Smooth muscle cell (in vitro differentiated cells): ENCODE results near the gene LMNTD1. TPM values are rescaled to one million over a fixed set of nuclear protein-coding genes. Genes with fewer than 3 reads are reported as not detected.
A peak's percentile ranks its signal among the peaks of the same experiment; 100 is the strongest.

Source experiments
- DNase-seq: peaks from one replicate; lab custom pipeline; 2025; ENCODE audit not compliant: unreplicated experiment; lab: John Stamatoyannopoulos, UW
- H2AFZ ChIP-seq: fragments of 200-600 bp; sonication (generic); 2 replicates; pipeline ENCODE4 v1.6.0; 2016; ENCODE audit warnings: antibody characterized with exemption, low read depth, mild to moderate bottlenecking
- H3F3A ChIP-seq: fragments of 200-600 bp; sonication (generic); 2 replicates; pipeline ENCODE4 v1.6.0; 2017; ENCODE audit warnings: antibody characterized with exemption, low read depth
- H3K27ac ChIP-seq: fragments of 200-600 bp; sonication (generic); 2 replicates; pipeline ENCODE4 v1.5.1; 2016; ENCODE audit warnings: low read depth, mild to moderate bottlenecking
- H3K27me3 ChIP-seq: fragments of 200-600 bp; sonication (generic); 2 replicates; pipeline ENCODE4 v1.6.1; 2016; ENCODE audit warnings: low read depth, mild to moderate bottlenecking
- H3K36me3 ChIP-seq: fragments of 200-600 bp; sonication (generic); 2 replicates; pipeline ENCODE4 v1.5.1; 2016; ENCODE audit warnings: low read depth
- H3K4me1 ChIP-seq: fragments of 200-600 bp; sonication (generic); 2 replicates; pipeline ENCODE4 v1.5.1; 2016; ENCODE audit warnings: low read depth
- H3K4me2 ChIP-seq: fragments of 200-600 bp; sonication (generic); 2 replicates; pipeline ENCODE4 v1.6.0; 2016; ENCODE audit warnings: mild to moderate bottlenecking
- H3K4me3 ChIP-seq: fragments of 200-600 bp; sonication (generic); 2 replicates; pipeline ENCODE4 v1.5.1; 2016; ENCODE audit warnings: mild to moderate bottlenecking
- H3K79me2 ChIP-seq: fragments of 200-600 bp; sonication (generic); 2 replicates; pipeline ENCODE4 v1.6.0; 2016; ENCODE audit warnings: low read depth, mild to moderate bottlenecking
- H3K9ac ChIP-seq: fragments of 200-600 bp; sonication (generic); 2 replicates; pipeline ENCODE4 v1.6.0; 2016; ENCODE audit warnings: low read depth
- H3K9me3 ChIP-seq: fragments of 200-600 bp; sonication (generic); replicated peaks from 2 replicates; pipeline ENCODE4 v1.5.1; 2016; ENCODE audit warnings: low read depth
- H4K20me1 ChIP-seq: fragments of 200-600 bp; sonication (generic); 2 replicates; pipeline ENCODE4 v1.6.0; 2016; ENCODE audit warnings: low read depth
- WGBS: methylation state at CpG from one replicate; pipeline ENCODE4 v1.1.7; 2016; ENCODE audit warnings: low lambda C conversion rate; 5-methylcytosine and 5-hydroxymethylcytosine counted together
- polyA plus RNA-seq: library from polyadenylated mRNA; unstranded; fragments of >200 nt; fragmentation: Nextera tagmentation; extraction: Ambion mirVana; gene quantifications from 2 replicates; pipeline ENCODE4 v1.2.1, GENCODE V29; 2016
- total RNA-seq: library from RNA; depleted of rRNA; stranded (reverse); fragments of >200 nt; gene quantifications from 2 replicates; pipeline ENCODE4 v1.2.3, GENCODE V29; 2014
- TF ChIP-seq, protein P1 (sequence below): fragments of 200-600 bp; sonication (generic); IDR thresholded peaks from 2 replicates; pipeline ENCODE4 v1.5.1; 2017; ENCODE audit warnings: borderline replicate concordance, mild to moderate bottlenecking, antibody characterized with exemption; ENCODE audit not compliant: insufficient read depth, poor library complexity, severe bottlenecking

Gene LMNTD1
- total and polyA plus RNA-seq, 2 experiments from 2014 or later, result not detected

GRCh38 chr12:25521625-25522256, 31.3 kb downstream of the LMNTD1 start:
- DNase-seq, result no peak
- no peak overlapping the region for H3K4me2 ChIP-seq
- no peaks in the 10 kb centered on the region for H4K20me1 ChIP-seq
- TF ChIP-seq, protein P1, sequence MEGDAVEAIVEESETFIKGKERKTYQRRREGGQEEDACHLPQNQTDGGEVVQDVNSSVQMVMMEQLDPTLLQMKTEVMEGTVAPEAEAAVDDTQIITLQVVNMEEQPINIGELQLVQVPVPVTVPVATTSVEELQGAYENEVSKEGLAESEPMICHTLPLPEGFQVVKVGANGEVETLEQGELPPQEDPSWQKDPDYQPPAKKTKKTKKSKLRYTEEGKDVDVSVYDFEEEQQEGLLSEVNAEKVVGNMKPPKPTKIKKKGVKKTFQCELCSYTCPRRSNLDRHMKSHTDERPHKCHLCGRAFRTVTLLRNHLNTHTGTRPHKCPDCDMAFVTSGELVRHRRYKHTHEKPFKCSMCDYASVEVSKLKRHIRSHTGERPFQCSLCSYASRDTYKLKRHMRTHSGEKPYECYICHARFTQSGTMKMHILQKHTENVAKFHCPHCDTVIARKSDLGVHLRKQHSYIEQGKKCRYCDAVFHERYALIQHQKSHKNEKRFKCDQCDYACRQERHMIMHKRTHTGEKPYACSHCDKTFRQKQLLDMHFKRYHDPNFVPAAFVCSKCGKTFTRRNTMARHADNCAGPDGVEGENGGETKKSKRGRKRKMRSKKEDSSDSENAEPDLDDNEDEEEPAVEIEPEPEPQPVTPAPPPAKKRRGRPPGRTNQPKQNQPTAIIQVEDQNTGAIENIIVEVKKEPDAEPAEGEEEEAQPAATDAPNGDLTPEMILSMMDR, result no peak
- H3F3A ChIP-seq, result no peaks in the 10 kb centered on the region
- WGBS, result 86% methylated on average over 5 of the region's 5 CpGs
- no peaks in the 10 kb centered on the region for H3K9me3 ChIP-seq
- H3K27me3 ChIP-seq, result no peaks in the 10 kb centered on the region
- H3K79me2 ChIP-seq, result no peaks in the 10 kb centered on the region
- no peak overlapping the region for H3K4me3 ChIP-seq
- H2AFZ ChIP-seq, result no peak overlapping the region
- H3K27ac ChIP-seq, result no peak overlapping the region
- H3K36me3 ChIP-seq, result no peaks in the 10 kb centered on the region
- no peaks in the 10 kb centered on the region for H3K4me1 ChIP-seq
- no peak overlapping the region for H3K9ac ChIP-seq

- Histone ChIP-seq H3K9ac (no peak overlapping the region), H3K36me3 (no peaks in the 10 kb centered on the region), H3K27me3 (no peaks in the 10 kb centered on the region), H3K4me1 (no peaks in the 10 kb centered on the region), H4K20me1 (no peaks in the 10 kb centered on the region), H3K27ac (no peak overlapping the region), H3K4me3 (no peak overlapping the region), H3F3A (no peaks in the 10 kb centered on the region), H3K9me3 (no peaks in the 10 kb centered on the region), H2AFZ (peak overlapping the region; percentile 29), H3K4me2 (no peak overlapping the region), H3K79me2 (no peaks in the 10 kb centered on the region)
- TF ChIP-seq, protein P1, result no peak
- WGBS, result 73% methylated on average over 5 of the region's 5 CpGs
- no peak for DNase-seq
Observed at GRCh38 chr12:25518512-25518911, 34.6 kb downstream of the LMNTD1 start.

GRCh38 chr12:25504744-25505143, 48.3 kb downstream of the LMNTD1 start:
- TF ChIP-seq, protein P1, result no peak
- no peaks in the 10 kb centered on the region for H3K9me3 ChIP-seq
- H3K27me3 ChIP-seq, result no peaks in the 10 kb centered on the region
- no peak for DNase-seq
- no peaks in the 10 kb centered on the region for H3K4me1 ChIP-seq
- no peaks in the 10 kb centered on the region for H3F3A ChIP-seq
- no peaks in the 10 kb centered on the region for H3K36me3 ChIP-seq
- WGBS, result 93% methylated on average over 1 of the region's 1 CpG
- no peak overlapping the region for H2AFZ ChIP-seq
- H4K20me1 ChIP-seq, result no peaks in the 10 kb centered on the region
- no peak overlapping the region for H3K9ac ChIP-seq
- no peak overlapping the region for H3K27ac ChIP-seq
- no peak overlapping the region for H3K4me3 ChIP-seq
- H3K4me2 ChIP-seq, result no peak overlapping the region
- no peaks in the 10 kb centered on the region for H3K79me2 ChIP-seq

- Histone ChIP-seq H2AFZ (no peak overlapping the region), H3K4me1 (no peaks in the 10 kb centered on the region), H3K4me2 (no peak overlapping the region), H3K36me3 (no peaks in the 10 kb centered on the region), H3K9ac (no peak overlapping the region), H3K9me3 (no peaks in the 10 kb centered on the region), H3K27ac (no peak overlapping the region), H3F3A (no peaks in the 10 kb centered on the region), H3K4me3 (no peak overlapping the region), H3K27me3 (no peaks in the 10 kb centered on the region), H3K79me2 (no peaks in the 10 kb centered on the region), H4K20me1 (no peaks in the 10 kb centered on the region)
- DNase-seq, result no peak
- TF ChIP-seq, protein P1, result no peak
Observed at GRCh38 chr12:25503666-25504065, 49.4 kb downstream of the LMNTD1 start.
